ENCODE data around the gene OR6K3. TPM values are rescaled to one million over a fixed set of nuclear protein-coding genes. Genes with fewer than 3 reads are reported as not detected.

The OR6K3 gene
- total and polyA plus RNA-seq, 2 of the 13 experiments (the other 11 are each of a cell fraction or from before 2014, with no cell fraction given): not detected

DNA sequence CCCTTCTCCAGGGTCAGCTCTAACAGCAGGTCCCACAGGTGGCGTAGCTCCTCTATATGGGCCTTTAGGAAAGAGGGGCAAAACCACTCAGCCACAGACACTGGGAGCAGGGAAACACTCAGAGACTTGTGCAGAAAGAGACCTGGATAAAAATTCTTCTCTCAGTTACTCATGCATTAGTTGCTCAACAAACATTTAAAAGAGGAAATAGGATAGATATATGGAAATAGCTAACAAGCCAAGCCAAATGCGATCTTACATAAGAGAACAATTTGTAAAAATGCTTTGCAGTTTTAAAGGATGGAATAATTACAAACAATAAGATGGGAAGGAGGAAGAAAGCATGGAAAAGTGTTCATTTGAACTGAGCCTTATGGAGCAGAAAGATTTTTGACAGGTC is 38.9 kb downstream of the OR6K3 start (continued):
- TF ChIP-seq, protein P1, sequence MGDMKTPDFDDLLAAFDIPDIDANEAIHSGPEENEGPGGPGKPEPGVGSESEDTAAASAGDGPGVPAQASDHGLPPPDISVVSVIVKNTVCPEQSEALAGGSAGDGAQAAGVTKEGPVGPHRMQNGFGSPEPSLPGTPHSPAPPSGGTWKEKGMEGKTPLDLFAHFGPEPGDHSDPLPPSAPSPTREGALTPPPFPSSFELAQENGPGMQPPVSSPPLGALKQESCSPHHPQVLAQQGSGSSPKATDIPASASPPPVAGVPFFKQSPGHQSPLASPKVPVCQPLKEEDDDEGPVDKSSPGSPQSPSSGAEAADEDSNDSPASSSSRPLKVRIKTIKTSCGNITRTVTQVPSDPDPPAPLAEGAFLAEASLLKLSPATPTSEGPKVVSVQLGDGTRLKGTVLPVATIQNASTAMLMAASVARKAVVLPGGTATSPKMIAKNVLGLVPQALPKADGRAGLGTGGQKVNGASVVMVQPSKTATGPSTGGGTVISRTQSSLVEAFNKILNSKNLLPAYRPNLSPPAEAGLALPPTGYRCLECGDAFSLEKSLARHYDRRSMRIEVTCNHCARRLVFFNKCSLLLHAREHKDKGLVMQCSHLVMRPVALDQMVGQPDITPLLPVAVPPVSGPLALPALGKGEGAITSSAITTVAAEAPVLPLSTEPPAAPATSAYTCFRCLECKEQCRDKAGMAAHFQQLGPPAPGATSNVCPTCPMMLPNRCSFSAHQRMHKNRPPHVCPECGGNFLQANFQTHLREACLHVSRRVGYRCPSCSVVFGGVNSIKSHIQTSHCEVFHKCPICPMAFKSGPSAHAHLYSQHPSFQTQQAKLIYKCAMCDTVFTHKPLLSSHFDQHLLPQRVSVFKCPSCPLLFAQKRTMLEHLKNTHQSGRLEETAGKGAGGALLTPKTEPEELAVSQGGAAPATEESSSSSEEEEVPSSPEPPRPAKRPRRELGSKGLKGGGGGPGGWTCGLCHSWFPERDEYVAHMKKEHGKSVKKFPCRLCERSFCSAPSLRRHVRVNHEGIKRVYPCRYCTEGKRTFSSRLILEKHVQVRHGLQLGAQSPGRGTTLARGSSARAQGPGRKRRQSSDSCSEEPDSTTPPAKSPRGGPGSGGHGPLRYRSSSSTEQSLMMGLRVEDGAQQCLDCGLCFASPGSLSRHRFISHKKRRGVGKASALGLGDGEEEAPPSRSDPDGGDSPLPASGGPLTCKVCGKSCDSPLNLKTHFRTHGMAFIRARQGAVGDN (CRISPR knock-in tag; IDR thresholded peaks at IDR 0.05): no peak
- no peak for TF ChIP-seq ZNF572 (CRISPR knock-in tag; IDR thresholded peaks at IDR 0.05)
- TF ChIP-seq, protein P2, sequence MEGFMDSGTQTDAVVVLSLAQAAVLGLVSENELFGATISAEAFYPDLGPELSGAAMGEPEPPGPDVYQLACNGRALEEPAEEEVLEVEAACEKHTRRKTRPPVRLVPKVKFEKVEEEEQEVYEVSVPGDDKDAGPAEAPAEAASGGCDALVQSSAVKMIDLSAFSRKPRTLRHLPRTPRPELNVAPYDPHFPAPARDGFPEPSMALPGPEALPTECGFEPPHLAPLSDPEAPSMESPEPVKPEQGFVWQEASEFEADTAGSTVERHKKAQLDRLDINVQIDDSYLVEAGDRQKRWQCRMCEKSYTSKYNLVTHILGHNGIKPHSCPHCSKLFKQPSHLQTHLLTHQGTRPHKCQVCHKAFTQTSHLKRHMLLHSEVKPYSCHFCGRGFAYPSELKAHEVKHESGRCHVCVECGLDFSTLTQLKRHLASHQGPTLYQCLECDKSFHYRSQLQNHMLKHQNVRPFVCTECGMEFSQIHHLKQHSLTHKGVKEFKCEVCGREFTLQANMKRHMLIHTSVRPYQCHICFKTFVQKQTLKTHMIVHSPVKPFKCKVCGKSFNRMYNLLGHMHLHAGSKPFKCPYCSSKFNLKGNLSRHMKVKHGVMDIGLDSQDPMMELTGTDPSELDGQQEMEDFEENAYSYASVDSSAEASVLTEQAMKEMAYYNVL (CRISPR knock-in tag; IDR thresholded peaks at IDR 0.05; ENCODE audit: borderline replicate concordance): no peak
- no peak for TF ChIP-seq GTF3A (CRISPR knock-in tag; conservative IDR thresholded peaks at IDR 0.05)
- TF ChIP-seq, protein P3, sequence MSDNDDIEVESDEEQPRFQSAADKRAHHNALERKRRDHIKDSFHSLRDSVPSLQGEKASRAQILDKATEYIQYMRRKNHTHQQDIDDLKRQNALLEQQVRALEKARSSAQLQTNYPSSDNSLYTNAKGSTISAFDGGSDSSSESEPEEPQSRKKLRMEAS (IDR thresholded peaks at IDR 0.05): no peak
- no peak for TF ChIP-seq RELA (CRISPR knock-in tag; IDR thresholded peaks at IDR 0.05)
- TF ChIP-seq, protein P4, sequence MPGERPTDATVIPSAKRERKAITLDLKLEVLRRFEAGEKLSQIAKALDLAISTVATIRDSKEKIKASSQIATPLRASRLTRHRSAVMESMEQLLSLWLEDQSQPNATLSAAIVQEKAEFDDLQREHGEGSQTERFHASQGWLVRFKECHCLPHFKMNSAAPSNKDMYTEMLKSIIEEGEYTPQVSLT (CRISPR knock-in tag; IDR thresholded peaks at IDR 0.05; ENCODE audit: borderline replicate concordance, low read depth): no peak
- no peak for TF ChIP-seq KMT2B (CRISPR knock-in tag; IDR thresholded peaks at IDR 0.05)
